ENCODE data around the gene ZNF140.

The ZNF140 gene

GRCh38 chr12:133046698-133047097, 34.0 kb upstream of the ZNF140 start:
- H3K27ac ChIP-seq (ENCODE audit: low read depth, low read length), result no peak overlapping the region
- H3K36me3 ChIP-seq (ENCODE audit: control insufficient read depth, low read length), result peaks cover 93% of the 10 kb centered on the region
- H3K4me1 ChIP-seq (ENCODE audit: control insufficient read depth, low read length), result no peaks in the 10 kb centered on the region
- H3F3A ChIP-seq (ENCODE audit: control insufficient read depth, insufficient read depth), result no peaks in the 10 kb centered on the region
- H3K4me3 ChIP-seq (ENCODE audit: low read length), result no peak overlapping the region
- H3K27me3 ChIP-seq (ENCODE audit: control insufficient read depth, low read length), result no peaks in the 10 kb centered on the region
- no peaks in the 10 kb centered on the region for H3K9me2 ChIP-seq (replicated peaks; ENCODE audit: control insufficient read depth, low read length)
- H3K9me3 ChIP-seq (ENCODE audit: control insufficient read depth, insufficient read depth, low read length), result peaks cover 74% of the 10 kb centered on the region
- H4K20me1 ChIP-seq (ENCODE audit: control insufficient read depth, insufficient read depth, low read depth, low read length), result no peaks in the 10 kb centered on the region
- no peak overlapping the region for H3K4me2 ChIP-seq (ENCODE audit: low read length)
- H3K79me2 ChIP-seq (ENCODE audit: control insufficient read depth, low read length), result peaks cover 3% of the 10 kb centered on the region
- no peak for TF ChIP-seq CTCF (IDR thresholded peaks at IDR 0.05; ENCODE audit: low read depth, low read length, poor library complexity, severe bottlenecking)
- no peak for TF ChIP-seq EZH2phosphoT487 (IDR thresholded peaks at IDR 0.05; ENCODE audit: borderline replicate concordance, low read length)

GRCh38 chr12:133057446-133057845, 23.3 kb upstream of the ZNF140 start:
- no peaks in the 10 kb centered on the region for H3K9me2 ChIP-seq (replicated peaks; ENCODE audit: control insufficient read depth, low read length)
- no peak overlapping the region for H3K4me3 ChIP-seq (ENCODE audit: low read length)
- H3K4me2 ChIP-seq (ENCODE audit: low read length), result no peak overlapping the region
- H3K9me3 ChIP-seq (ENCODE audit: control insufficient read depth, insufficient read depth, low read length), result peaks cover 69% of the 10 kb centered on the region
- no peak overlapping the region for H3K27ac ChIP-seq (ENCODE audit: low read depth, low read length)
- H3K27me3 ChIP-seq (ENCODE audit: control insufficient read depth, low read length), result no peaks in the 10 kb centered on the region
- no peak for TF ChIP-seq EZH2phosphoT487 (IDR thresholded peaks at IDR 0.05; ENCODE audit: borderline replicate concordance, low read length)
- TF ChIP-seq CTCF (IDR thresholded peaks at IDR 0.05; ENCODE audit: low read depth, low read length, poor library complexity, severe bottlenecking), result no peak
- peaks cover 10% of the 10 kb centered on the region for H3F3A ChIP-seq (ENCODE audit: control insufficient read depth, insufficient read depth)
- H4K20me1 ChIP-seq (ENCODE audit: control insufficient read depth, insufficient read depth, low read depth, low read length), result no peaks in the 10 kb centered on the region
- H3K36me3 ChIP-seq (ENCODE audit: control insufficient read depth, low read length), result peaks cover 50% of the 10 kb centered on the region
- no peaks in the 10 kb centered on the region for H3K79me2 ChIP-seq (ENCODE audit: control insufficient read depth, low read length)
- no peaks in the 10 kb centered on the region for H3K4me1 ChIP-seq (ENCODE audit: control insufficient read depth, low read length)

- Histone ChIP-seq H3K27ac (ENCODE audit: low read depth, low read length) (no peak overlapping the region), H3K9me3 (ENCODE audit: control insufficient read depth, insufficient read depth, low read length) (peaks cover 73% of the 10 kb centered on the region), H3K4me1 (ENCODE audit: control insufficient read depth, low read length) (no peaks in the 10 kb centered on the region), H3K9me2 (replicated peaks; ENCODE audit: control insufficient read depth, low read length) (no peaks in the 10 kb centered on the region), H4K20me1 (ENCODE audit: control insufficient read depth, insufficient read depth, low read depth, low read length) (no peaks in the 10 kb centered on the region), H3K27me3 (ENCODE audit: control insufficient read depth, low read length) (no peaks in the 10 kb centered on the region), H3K4me2 (ENCODE audit: low read length) (no peak overlapping the region), H3F3A (ENCODE audit: control insufficient read depth, insufficient read depth) (peaks cover 10% of the 10 kb centered on the region), H3K4me3 (ENCODE audit: low read length) (no peak overlapping the region), H3K79me2 (ENCODE audit: control insufficient read depth, low read length) (no peaks in the 10 kb centered on the region), H3K36me3 (ENCODE audit: control insufficient read depth, low read length) (peaks cover 40% of the 10 kb centered on the region)
- TF ChIP-seq EZH2phosphoT487 (IDR thresholded peaks at IDR 0.05; ENCODE audit: borderline replicate concordance, low read length) (no peak), CTCF (IDR thresholded peaks at IDR 0.05; ENCODE audit: low read depth, low read length, poor library complexity, severe bottlenecking) (no peak)
Measured at GRCh38 chr12:133058203-133059113, 22.3 kb upstream of the ZNF140 start.
